NCI-H2171 treated with DMSO at 0.1 percent for 48 hours (cell line): ENCODE measurements around the gene PDE6H.

Experiments
- DNase-seq: peaks from one replicate; lab custom pipeline; 2025; lab: John Stamatoyannopoulos, UW

Gene PDE6H

GRCh38 chr12:14951851-14952250 is 21.0 kb upstream of the PDE6H start:
- DNase-seq: no peak

- DNase-seq: no peak
These were observed 20.4 kb upstream of the PDE6H start for GRCh38 chr12:14952299-14952921.

DNA sequence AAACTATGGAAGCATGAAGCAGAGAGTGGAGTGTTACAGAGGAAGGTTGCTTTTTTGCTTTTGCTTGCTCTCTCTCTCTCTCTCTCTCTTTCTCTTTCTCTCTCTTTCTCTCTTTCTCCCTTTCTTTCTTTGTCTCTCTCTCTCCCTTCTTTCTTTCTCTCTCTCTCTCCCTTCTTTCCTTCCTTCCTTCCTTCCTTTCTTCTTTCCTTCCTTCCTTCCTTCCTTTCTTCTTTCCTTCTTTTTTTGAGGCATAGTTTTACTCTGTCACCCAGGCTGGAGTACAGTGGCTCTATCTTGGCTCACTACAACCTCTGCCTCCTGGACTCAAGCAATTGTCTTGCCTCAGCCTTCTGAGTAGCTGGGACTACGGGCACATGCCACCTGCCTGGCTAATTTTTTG is 19.1 kb upstream of the PDE6H start:
- DNase-seq: no peak

- DNase-seq: no peak
These were observed 18.6 kb upstream of the PDE6H start for GRCh38 chr12:14954269-14954668.

DNA sequence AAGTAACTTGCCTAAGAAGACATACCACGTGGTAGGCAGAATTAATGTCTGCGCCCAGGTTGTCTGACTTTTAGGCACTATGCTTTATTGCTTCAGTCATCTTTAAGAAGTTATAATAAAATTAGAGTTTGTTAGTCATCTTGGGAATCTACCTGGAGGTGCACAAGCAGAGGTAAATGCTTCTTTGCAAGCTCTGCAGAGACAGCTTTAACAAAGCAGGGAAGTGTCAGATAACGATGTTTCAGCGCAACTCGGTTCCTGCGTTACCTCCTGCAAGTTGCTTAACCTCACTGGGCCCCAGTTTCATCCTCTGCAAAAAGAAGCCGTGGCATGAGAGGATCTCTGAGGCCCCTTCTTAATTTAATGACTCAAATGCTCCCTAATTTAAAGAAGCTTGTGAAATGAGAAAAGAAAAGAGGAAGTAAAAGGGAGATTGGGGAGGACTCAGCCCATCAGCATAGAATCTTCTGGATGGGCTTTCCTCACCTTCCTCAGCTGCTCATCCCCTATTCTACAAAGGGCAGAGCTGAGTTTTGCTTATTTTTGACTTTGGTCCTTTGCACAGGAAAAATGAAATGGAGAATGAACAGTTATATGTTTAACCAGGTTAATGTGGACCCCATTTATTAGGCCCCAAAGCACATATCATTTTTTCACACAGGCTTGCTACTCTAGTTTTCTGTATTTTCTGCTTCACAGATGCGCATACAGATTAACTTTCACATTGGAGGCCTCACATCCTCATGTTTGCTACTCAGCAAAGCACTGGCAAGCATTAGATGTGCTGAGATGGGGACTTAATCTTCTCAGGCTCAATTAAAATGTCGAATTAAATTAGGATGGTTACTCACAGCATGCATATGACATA is 16.6 kb upstream of the PDE6H start:
- no peak for DNase-seq

DNA sequence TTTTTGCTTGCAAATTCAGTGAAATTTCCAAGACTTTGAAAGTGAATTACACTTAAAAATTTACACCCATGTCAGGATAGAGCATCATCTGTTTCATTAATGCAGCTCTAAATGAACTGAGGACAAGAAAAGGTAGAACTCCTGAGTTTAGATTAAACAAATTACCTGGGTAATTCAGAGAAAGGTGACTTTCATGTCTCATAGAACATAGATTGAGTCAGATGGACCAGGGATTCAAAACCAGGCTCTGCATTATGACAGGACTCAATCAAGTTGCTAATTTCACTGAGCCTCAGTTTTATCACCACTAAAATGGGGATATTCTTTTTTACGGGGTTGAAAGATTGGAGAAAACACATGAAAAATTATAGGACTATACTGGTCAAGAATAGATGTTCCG is 15.9 kb upstream of the PDE6H start:
- DNase-seq: no peak

- DNase-seq: no peak
These were observed 15.2 kb upstream of the PDE6H start for GRCh38 chr12:14957551-14958168.

- DNase-seq: no peak
These were observed 14.3 kb upstream of the PDE6H start for GRCh38 chr12:14958361-14959125.

DNA sequence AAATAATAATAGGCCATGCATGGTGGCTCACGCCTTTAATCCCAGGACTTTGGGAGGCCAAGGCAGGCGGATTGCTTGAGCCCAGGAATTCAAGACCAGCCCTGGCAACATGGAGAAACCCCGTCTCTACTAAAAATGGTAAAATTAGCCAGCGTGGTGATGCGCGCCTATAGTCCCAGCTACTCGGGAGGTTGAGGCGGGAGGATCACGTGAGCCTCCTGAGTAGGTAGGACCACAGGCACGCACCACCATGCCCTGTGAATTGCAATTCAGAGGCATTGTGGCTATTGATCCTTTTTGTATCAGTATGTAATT is 13.8 kb upstream of the PDE6H start:
- DNase-seq: no peak

GRCh38 chr12:14959463-14959862 is 13.4 kb upstream of the PDE6H start:
- DNase-seq: no peak

DNA sequence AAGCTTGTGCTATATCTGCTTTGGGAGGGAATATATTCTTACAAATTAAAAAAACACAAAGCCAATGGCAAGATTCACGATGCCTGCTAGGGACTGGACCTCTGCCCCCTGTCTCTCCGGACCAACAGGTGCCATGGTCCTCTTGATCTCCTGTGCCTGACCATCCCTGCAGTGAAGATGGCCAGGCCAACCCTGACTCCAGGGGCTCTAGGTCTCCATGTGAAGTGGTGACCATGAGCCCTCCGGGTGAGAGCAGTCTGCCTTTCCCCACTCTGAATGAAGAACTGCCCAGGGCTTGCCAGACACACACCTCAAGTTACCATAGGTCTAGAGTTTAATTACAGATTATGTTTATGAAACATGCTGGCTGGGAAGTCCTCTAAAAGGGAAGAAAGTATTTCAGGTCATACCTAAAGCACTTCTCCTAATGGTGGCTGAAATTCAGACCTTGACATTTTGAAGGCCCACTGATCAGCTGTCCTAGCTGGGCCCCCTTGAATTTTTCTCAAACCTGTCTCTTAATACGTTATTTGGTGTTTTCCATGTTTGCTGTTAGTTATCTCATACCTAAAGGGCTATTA is 12.8 kb upstream of the PDE6H start:
- DNase-seq: no peak

GRCh38 chr12:14960548-14961465 is 12.0 kb upstream of the PDE6H start:
- DNase-seq: no peak

DNA sequence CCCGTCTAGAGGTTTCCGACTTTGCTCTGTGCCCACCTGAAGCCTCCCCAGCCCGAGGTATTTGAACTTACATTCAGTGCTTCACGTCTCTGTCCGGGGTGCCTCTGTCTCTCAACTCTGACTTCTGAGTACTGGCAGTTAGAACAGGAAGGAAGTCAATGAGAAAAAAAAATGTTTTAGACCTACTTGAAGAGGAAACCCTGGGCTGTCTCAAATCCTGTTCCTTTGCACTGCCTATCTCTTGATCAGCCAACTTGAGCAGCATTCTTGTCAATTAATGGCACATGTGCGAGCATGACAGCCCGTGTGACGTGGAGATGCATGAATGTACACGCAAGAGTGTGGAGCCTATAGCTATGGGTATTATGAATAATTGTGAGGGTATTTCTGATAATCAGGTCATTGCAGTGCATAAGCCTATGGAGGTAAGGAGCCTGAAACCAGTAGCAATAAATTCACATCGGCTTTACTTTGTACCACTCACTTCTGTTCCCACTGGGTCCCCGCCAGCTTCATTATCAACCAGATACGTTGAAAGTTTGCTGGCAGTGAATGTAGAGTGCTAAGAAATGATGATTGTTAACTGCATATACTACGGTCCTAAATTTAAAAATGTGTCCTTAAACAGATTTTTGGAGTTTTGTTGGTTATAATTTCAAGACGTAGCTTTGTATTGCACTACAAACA is 11.2 kb upstream of the PDE6H start, which contains the start of gene ARHGDIB:
ARHGDIB (minus strand) TSS at position 136 of the 687 bp plus-strand sequence. CDS start 10,889 bp downstream, outside the sequence.
- DNase-seq: no peak

- DNase-seq: no peak
These were observed 10.7 kb upstream of the PDE6H start for GRCh38 chr12:14962153-14962539.

- DNase-seq: no peak
These were observed 10.0 kb upstream of the PDE6H start for GRCh38 chr12:14962797-14963196.

DNA sequence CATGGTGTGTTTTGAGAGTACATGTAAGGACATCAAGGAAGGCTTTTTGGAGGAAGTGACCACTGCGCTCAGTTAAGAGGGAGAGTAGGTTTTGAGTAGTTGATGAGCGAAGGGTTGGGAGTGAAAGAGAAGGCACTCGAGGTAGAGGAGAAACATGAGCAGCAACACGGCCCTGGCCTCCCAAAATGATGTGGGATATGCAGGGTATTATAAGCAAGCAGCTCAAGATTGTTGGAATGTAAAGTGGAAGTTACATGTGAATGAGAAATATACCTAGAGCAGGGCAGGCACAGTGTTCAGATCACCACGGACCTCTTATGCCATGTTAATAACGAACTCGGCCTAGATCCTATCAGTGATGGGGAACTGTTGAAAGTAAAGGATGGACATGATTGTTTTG is 9.3 kb upstream of the PDE6H start:
- DNase-seq: no peak

- no peak for DNase-seq
These were observed 8.4 kb upstream of the PDE6H start for GRCh38 chr12:14964406-14964805.

- no peak for DNase-seq
These were observed 7.6 kb upstream of the PDE6H start for GRCh38 chr12:14965221-14965620.

DNA sequence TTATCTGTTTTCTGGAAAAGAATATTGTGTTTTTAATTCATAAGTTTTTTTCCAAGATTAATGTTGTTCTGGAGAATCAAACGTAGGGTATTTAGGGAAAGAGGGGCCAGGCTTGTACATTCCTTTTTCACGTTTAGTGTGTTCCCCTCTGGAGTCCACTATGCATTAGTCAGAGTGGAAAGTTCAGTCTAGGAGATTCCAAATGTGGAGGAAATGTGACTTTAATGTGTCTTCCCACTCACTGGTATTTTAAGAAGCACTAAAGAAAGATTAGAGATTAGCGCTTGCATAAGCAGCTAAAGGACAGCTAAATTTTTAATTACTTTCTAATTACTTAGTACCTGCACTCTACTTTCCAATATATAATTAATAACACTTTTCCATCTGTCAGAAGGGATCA is 4.4 kb upstream of the PDE6H start:
- no peak for DNase-seq

GRCh38 chr12:14970473-14970872 is 2.4 kb upstream of the PDE6H start:
- DNase-seq: no peak
